PC-3 (cell line): ENCODE results near the gene FOLR1.

ENCODE experiments used
- EZH2 ChIP-seq: fragments of 300-600 bp; sonication (generic); IDR thresholded peaks from one replicate; pipeline ENCODE4 v1.6.1; 2017; ENCODE audit warnings: antibody characterized with exemption, mild to moderate bottlenecking, low read length; ENCODE audit not compliant: unreplicated experiment
- EZH2phosphoT487 ChIP-seq: fragments of 300-600 bp; sonication (generic); IDR thresholded peaks from 2 replicates; pipeline ENCODE4 v1.6.1; 2018; ENCODE audit warnings: mild to moderate bottlenecking, antibody characterized with exemption, low read length, borderline replicate concordance
- TF ChIP-seq, protein P1 (sequence below): fragments of 300-600 bp; sonication (generic); conservative IDR thresholded peaks from 2 replicates; pipeline ENCODE4 v1.5.1; 2017; ENCODE audit warnings: antibody characterized with exemption, low read depth, mild to moderate bottlenecking, low read length

DNA sequence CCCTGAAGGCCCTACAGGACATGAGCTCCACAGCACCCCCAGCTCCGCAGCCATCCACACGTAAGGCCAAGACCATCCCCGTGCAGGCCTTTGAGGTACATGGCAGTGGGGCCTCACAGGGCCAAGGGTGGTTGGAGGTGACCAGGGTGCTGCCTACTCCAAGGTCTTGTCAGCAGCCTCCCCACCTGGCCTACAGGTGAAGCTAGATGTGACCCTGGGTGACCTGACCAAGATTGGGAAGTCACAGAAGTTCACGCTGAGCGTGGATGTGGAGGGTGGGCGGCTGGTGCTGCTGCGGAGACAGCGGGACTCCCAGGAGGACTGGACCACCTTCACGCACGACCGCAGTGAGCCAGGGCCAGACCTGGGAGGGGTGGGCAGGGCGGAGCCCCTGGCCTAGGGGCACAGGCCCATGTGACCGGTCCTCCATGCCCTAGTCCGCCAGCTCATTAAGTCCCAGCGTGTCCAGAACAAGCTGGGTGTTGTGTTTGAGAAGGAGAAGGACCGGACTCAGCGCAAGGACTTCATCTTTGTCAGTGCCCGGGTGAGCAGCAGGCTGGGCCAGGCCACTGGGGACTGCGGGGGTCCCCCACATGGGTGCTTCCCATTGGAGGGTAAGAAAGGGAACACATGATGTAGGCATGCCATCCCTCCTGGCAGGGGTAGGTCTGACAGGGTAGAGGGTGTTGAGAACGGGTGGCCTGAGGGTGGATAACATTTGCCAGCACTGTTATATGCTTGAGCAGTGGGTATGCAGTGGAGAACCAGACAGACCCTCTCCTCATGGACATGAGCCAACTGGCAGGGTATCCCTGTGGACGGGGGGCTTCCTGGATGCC is 38.2 kb downstream of the FOLR1 start:
- TF ChIP-seq, protein P1, sequence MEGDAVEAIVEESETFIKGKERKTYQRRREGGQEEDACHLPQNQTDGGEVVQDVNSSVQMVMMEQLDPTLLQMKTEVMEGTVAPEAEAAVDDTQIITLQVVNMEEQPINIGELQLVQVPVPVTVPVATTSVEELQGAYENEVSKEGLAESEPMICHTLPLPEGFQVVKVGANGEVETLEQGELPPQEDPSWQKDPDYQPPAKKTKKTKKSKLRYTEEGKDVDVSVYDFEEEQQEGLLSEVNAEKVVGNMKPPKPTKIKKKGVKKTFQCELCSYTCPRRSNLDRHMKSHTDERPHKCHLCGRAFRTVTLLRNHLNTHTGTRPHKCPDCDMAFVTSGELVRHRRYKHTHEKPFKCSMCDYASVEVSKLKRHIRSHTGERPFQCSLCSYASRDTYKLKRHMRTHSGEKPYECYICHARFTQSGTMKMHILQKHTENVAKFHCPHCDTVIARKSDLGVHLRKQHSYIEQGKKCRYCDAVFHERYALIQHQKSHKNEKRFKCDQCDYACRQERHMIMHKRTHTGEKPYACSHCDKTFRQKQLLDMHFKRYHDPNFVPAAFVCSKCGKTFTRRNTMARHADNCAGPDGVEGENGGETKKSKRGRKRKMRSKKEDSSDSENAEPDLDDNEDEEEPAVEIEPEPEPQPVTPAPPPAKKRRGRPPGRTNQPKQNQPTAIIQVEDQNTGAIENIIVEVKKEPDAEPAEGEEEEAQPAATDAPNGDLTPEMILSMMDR: no peak
- no peak for TF ChIP-seq EZH2
- TF ChIP-seq EZH2phosphoT487: no peak
